Neural progenitor cell (in vitro differentiated cells): ENCODE results near the gene ZNF892. TPM values are rescaled to one million over a fixed set of nuclear protein-coding genes. Genes with fewer than 3 reads are reported as not detected.

ENCODE experiments used
- DNase-seq: peaks from one replicate; pipeline ENCODE4 v3.0.0-alpha.2; 2016; ENCODE audit warnings: low spot score
- H2AFZ ChIP-seq: fragments of 200-600 bp; sonication (generic); replicated peaks from 2 replicates; pipeline ENCODE4 v1.6.1; 2016; ENCODE audit warnings: antibody characterized with exemption
- H3F3A ChIP-seq: fragments of 200-600 bp; sonication (generic); 2 replicates; pipeline ENCODE4 v1.6.1; 2016; ENCODE audit warnings: antibody characterized with exemption, low read depth
- H3K27ac ChIP-seq: fragments of 200-600 bp; sonication (generic); 2 replicates; pipeline ENCODE4 v1.5.1; 2016; ENCODE audit warnings: mild to moderate bottlenecking
- H3K27me3 ChIP-seq: fragments of 200-600 bp; sonication (generic); 2 replicates; pipeline ENCODE4 v1.6.1; 2016; ENCODE audit warnings: mild to moderate bottlenecking, moderate library complexity
- H3K36me3 ChIP-seq: fragments of 200-600 bp; sonication (generic); 2 replicates; pipeline ENCODE4 v1.5.1; 2016
- H3K4me1 ChIP-seq: fragments of 200-600 bp; sonication (generic); 2 replicates; pipeline ENCODE4 v1.6.1; 2016; ENCODE audit warnings: mixed run types
- H3K4me2 ChIP-seq: fragments of 200-600 bp; sonication (generic); 2 replicates; pipeline ENCODE4 v1.6.1; 2016
- H3K4me3 ChIP-seq: fragments of 200-600 bp; sonication (generic); 2 replicates; pipeline ENCODE4 v1.5.1; 2016
- H3K79me2 ChIP-seq: fragments of 200-600 bp; sonication (generic); 2 replicates; pipeline ENCODE4 v1.6.1; 2016; ENCODE audit warnings: low read depth
- H3K9ac ChIP-seq: fragments of 200-600 bp; sonication (generic); 2 replicates; pipeline ENCODE4 v1.6.1; 2016
- H3K9me3 ChIP-seq: fragments of 200-600 bp; sonication (generic); 2 replicates; pipeline ENCODE4 v1.5.1; 2016; ENCODE audit warnings: low read depth
- H4K20me1 ChIP-seq: fragments of 200-600 bp; sonication (generic); 2 replicates; pipeline ENCODE4 v1.6.1; 2016; ENCODE audit warnings: low read depth
- H3K27ac Mint-ChIP-seq: 3 replicates; pipeline ENCODE4 v1.8.0; 2021; ENCODE audit warnings: mixed read lengths
- H3K27me3 Mint-ChIP-seq: 2 replicates; pipeline ENCODE4 v1.8.0; 2022; ENCODE audit warnings: low read depth, mild to moderate bottlenecking, inconsistent platforms, moderate library complexity, mixed read lengths; ENCODE audit not compliant: insufficient read depth
- H3K36me3 Mint-ChIP-seq: 3 replicates; pipeline ENCODE4 v1.8.0; 2021; ENCODE audit warnings: mixed read lengths
- H3K4me1 Mint-ChIP-seq: 3 replicates; pipeline ENCODE4 v1.8.0; 2021; ENCODE audit warnings: mixed read lengths
- H3K4me3 Mint-ChIP-seq: 3 replicates; pipeline ENCODE4 v1.8.0; 2021; ENCODE audit warnings: mild to moderate bottlenecking, moderate library complexity, mixed read lengths
- H3K9me3 Mint-ChIP-seq: 3 replicates; pipeline ENCODE4 v1.8.0; 2020; ENCODE audit warnings: mixed read lengths
- CTCF ChIP-seq: fragments of 200-600 bp; sonication (generic); IDR thresholded peaks from 2 replicates; pipeline ENCODE4 v1.5.1; 2017; ENCODE audit warnings: antibody characterized with exemption, mild to moderate bottlenecking
- EZH2 ChIP-seq: fragments of 200-600 bp; sonication (generic); IDR thresholded peaks from 2 replicates; pipeline ENCODE4 v1.6.1; 2017; ENCODE audit warnings: antibody characterized with exemption, mild to moderate bottlenecking, moderate library complexity
- EZH2phosphoT487 ChIP-seq: fragments of 200-600 bp; sonication (generic); IDR thresholded peaks from 2 replicates; pipeline ENCODE4 v1.6.1; 2017; ENCODE audit warnings: antibody characterized with exemption
- total RNA-seq: library from RNA; depleted of rRNA; stranded (reverse); fragments of >200 nt; gene quantifications from 2 replicates; pipeline ENCODE4 v1.2.3, GENCODE V29; 2015; ENCODE audit warnings: low replicate concordance

Gene ZNF892
- total RNA-seq, 1 donor from 2014 or later: 20.6 TPM

GRCh38 chr2:95225658-95226057, 18.3 kb downstream of the ZNF892 start:
- Histone ChIP-seq H3K9me3 (peaks cover 21% of the 10 kb centered on the region), H3K4me3 (no peak overlapping the region), H2AFZ (no peak overlapping the region), H3K4me1 (no peaks in the 10 kb centered on the region), H3K36me3 (peaks cover 15% of the 10 kb centered on the region), H3K4me2 (no peak overlapping the region), H4K20me1 (no peaks in the 10 kb centered on the region), H3K27me3 (no peaks in the 10 kb centered on the region), H3K27ac (no peak overlapping the region), H3K9ac (no peak overlapping the region), H3K79me2 (no peaks in the 10 kb centered on the region), H3F3A (no peaks in the 10 kb centered on the region)
- no peak for DNase-seq
- H3K36me3 Mint-ChIP-seq: peaks cover 40% of the 10 kb centered on the region
- peaks cover 70% of the 10 kb centered on the region for H3K9me3 Mint-ChIP-seq
- TF ChIP-seq EZH2phosphoT487: no peak
- TF ChIP-seq EZH2: no peak
- TF ChIP-seq CTCF: no peak
- H3K27me3 Mint-ChIP-seq: peaks cover 2% of the 10 kb centered on the region
- no peak overlapping the region for H3K27ac Mint-ChIP-seq
- H3K4me3 Mint-ChIP-seq: no peak overlapping the region
- H3K4me1 Mint-ChIP-seq: no peaks in the 10 kb centered on the region

DNA sequence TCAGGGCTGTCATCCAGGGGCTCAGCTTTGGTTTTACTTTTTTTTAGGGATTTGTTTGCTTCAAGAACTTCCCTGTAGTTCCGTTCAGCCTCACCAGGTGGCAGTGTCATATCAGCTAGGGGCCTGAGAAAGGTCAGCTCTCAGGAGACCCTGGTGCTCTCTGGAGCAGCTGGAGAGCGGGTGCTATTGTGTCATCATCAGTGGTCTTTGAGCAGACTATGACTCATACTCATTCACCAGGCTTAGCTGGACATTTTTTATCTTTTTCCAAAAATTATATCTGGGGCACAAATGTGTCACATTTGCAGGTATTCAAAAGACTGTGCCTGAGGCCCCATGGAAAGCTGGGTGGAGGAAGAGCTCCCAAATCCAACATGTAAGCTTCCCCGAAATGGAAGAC, 24.4 kb downstream of the ZNF892 start:
- no peaks in the 10 kb centered on the region for H3K4me1 Mint-ChIP-seq
- TF ChIP-seq CTCF: peak; percentile 70
- TF ChIP-seq EZH2phosphoT487: no peak
- H3K9me3 ChIP-seq: peaks cover 4% of the 10 kb centered on the region
- no peak overlapping the region for H3K4me3 Mint-ChIP-seq
- H2AFZ ChIP-seq: no peak overlapping the region
- peak; percentile 65 for DNase-seq
- no peak overlapping the region for H3K27ac Mint-ChIP-seq
- H3K27ac ChIP-seq: no peak overlapping the region
- no peaks in the 10 kb centered on the region for H3K4me1 ChIP-seq
- H3K27me3 Mint-ChIP-seq: peaks cover 5% of the 10 kb centered on the region
- H3K9ac ChIP-seq: no peak overlapping the region
- H3K4me2 ChIP-seq: no peak overlapping the region
- H3F3A ChIP-seq: no peaks in the 10 kb centered on the region
- no peaks in the 10 kb centered on the region for H3K79me2 ChIP-seq
- H3K27me3 ChIP-seq: no peaks in the 10 kb centered on the region
- H3K4me3 ChIP-seq: no peak overlapping the region
- no peaks in the 10 kb centered on the region for H4K20me1 ChIP-seq
- H3K36me3 ChIP-seq: no peaks in the 10 kb centered on the region
- H3K9me3 Mint-ChIP-seq: peaks cover 61% of the 10 kb centered on the region
- H3K36me3 Mint-ChIP-seq: peaks cover 8% of the 10 kb centered on the region

DNA sequence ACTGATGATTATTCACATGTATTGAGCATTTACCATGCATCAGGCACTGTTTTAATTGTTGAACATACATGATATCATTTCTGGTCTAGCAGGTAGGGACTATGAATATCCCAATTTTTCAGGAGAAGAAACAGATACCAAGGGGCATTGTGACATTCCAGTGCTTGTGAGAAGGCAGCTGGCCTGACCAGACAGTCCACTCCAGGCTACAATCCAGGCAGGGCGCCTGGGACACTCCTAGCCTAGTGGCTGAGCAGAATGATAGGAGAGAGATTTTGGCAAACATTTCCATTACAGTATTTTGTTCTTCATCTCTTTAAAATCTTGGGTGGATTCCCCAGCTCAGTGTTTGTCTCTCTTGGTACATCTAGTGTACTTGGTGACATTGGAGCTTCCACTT, 24.9 kb downstream of the ZNF892 start:
- H3K27ac Mint-ChIP-seq: no peak overlapping the region
- H3K27me3 Mint-ChIP-seq: peaks cover 5% of the 10 kb centered on the region
- Histone ChIP-seq H3K9me3 (peaks cover 4% of the 10 kb centered on the region), H3K4me1 (no peaks in the 10 kb centered on the region), H3K79me2 (no peaks in the 10 kb centered on the region), H3K27me3 (no peaks in the 10 kb centered on the region), H3K4me3 (no peak overlapping the region), H4K20me1 (no peaks in the 10 kb centered on the region), H3K27ac (no peak overlapping the region), H3F3A (no peaks in the 10 kb centered on the region), H3K4me2 (no peak overlapping the region), H3K36me3 (no peaks in the 10 kb centered on the region), H2AFZ (no peak overlapping the region), H3K9ac (no peak overlapping the region)
- peaks cover 63% of the 10 kb centered on the region for H3K9me3 Mint-ChIP-seq
- peaks cover 8% of the 10 kb centered on the region for H3K36me3 Mint-ChIP-seq
- H3K4me3 Mint-ChIP-seq: no peak overlapping the region
- TF ChIP-seq CTCF: no peak
- no peak for TF ChIP-seq EZH2
- TF ChIP-seq EZH2phosphoT487: no peak
- no peak for DNase-seq
- no peaks in the 10 kb centered on the region for H3K4me1 Mint-ChIP-seq
